ENCODE data around the gene PYGM.

Gene PYGM

DNA sequence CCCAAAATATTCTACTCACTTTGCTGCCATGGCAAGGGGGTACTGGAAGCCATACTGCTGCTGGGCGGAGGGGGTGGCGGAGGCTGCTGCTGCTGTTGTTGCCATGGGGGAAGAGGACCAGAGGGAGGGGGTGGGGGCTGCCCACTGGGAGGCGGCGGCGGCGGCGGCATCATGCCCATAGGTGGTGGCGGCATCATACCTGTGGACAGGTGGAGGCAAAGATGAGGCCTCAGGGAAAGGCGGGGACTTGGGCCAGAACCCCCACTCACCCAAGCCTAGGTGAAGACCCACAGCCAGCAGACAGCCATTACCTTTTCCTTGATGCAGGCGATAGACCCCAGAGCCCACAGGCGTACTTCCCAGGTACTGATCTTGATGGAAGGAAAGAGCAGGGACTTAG is 7.1 kb upstream of the PYGM start:
- no peak for DNase-seq

- no peak for DNase-seq
Observed at GRCh38 chr11:64765851-64766665, 6.3 kb upstream of the PYGM start.

- DNase-seq: no peak
Observed at GRCh38 chr11:64765291-64765850, 5.6 kb upstream of the PYGM start.

- DNase-seq: no peak
Observed at GRCh38 chr11:64764753-64765152, 5.0 kb upstream of the PYGM start.

GRCh38 chr11:64764040-64764611 is 4.4 kb upstream of the PYGM start:
- peak; percentile 74 to 80 for DNase-seq

- DNase-seq: no peak
Observed at GRCh38 chr11:64763526-64764039, 3.8 kb upstream of the PYGM start.

DNA sequence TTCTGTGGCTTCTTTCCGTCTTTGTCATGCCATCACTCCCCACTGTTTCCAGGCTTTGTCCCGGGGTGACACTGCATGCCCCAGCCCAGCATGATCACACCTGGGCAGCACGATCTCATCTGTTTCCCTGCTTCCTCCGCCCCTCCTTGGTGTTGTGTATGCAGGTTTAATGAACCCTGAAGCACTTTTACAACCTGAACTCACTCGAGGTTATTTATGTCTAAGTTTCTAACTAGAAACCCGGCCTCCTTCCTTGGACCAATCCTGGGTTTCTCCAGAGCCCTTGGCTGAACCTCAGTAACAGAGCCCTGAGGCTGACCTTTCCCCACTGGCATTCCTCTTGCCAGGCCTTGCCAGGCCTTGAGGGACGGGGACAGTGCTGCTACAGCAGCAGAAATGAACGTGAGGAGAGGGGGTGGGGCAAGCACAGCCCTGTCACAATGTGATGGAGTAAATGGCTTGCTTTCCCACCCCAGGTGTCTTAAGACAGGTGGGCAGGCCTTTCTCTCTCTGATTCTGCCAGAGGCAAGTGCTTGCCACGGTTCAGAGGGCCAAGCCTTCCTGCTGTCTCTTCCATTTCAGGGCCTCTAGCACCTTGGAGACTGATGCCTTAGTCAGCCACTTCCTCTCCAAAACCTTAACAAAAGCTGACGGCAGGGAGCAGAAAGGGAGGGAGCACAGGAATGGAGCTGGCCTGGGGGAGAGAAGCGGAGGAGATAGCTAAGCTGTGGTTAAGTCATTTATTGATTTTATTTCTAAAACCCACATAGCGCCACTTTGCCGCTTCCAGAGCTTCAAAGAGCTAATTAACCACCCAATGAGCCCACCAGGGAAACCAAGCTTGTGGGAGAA is 3.1 kb upstream of the PYGM start:
- DNase-seq: peak; percentile 40 to 41

GRCh38 chr11:64762277-64762673 is 2.5 kb upstream of the PYGM start:
- peak in 1 of 2 donors; percentile 37 for DNase-seq

GRCh38 chr11:64760759-64761420 is 1.1 kb upstream of the PYGM start:
- DNase-seq: no peak

DNA sequence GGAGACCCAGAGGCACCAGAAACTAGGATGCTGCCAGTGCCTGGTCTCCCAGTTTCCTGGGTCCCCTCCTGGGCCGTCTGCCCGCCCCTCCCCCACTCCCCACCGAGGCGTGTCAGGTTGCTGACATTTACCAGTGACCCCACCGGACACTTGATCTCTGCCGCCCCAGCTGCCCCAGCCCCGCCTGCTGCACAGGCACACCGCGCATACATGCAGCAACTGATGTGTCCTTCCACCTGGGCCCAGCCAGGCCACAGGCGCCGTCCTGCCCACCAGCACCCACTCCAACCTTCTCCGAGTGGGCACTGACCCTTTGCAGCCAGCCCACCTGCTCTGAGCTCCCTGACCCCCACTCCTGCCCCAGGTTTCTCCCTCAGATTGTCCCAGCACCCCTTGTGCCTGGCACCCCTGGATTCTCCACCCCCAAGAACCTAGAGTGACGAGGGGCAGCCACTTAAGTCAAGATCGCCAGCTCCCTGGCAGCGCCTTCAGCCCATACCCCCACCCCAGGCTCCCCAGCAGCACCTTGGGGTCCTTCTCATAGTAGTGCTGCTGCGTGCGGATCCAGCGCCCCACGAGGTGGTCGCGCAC is 548 bp downstream of the PYGM start:
- no peak for DNase-seq

GRCh38 chr11:64758330-64759079 is 1.3 kb downstream of the PYGM start:
- DNase-seq: no peak

DNA sequence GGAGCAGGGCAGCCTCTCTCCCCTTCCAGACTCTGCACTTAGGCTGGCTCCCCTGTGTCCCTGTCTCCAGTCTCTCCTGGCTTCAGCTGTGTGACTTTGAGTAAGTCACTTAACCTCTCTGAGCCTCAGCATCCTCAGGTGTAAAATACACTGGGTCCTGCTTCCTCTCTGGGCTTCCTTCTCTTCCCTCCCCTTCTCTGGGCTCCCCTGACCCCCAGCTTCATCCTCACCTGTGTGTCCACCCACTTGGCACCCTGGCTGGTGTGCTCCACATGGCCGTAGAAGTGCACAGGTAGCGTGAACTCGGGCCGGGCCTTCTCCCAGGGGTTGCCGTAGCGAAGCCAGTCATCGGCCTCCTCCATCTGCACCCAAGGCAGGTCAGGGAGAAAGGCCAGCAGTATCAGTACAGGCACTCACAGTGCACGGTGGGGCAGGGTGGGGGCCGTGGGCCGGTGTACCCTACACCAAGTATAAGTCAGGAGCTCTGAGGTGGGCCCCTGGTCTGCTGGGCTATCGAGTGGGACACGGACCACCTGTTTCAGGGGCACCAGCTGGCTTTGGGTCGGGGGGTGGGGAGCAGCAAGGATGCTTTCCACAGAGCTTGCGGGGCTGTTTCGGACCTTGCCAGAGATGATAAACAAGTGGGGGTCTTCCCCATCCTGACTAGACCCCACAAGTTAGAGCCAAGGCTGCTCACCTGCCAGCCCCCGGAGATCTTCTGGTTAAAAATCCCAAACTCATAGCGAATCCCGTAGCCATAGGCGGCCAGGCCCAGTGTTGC is 2.0 kb downstream of the PYGM start:
- DNase-seq: no peak

- DNase-seq: no peak
Observed at GRCh38 chr11:64755681-64756361, 4.0 kb downstream of the PYGM start.

- no peak for DNase-seq
Observed at GRCh38 chr11:64754919-64755662, 4.7 kb downstream of the PYGM start.

DNA sequence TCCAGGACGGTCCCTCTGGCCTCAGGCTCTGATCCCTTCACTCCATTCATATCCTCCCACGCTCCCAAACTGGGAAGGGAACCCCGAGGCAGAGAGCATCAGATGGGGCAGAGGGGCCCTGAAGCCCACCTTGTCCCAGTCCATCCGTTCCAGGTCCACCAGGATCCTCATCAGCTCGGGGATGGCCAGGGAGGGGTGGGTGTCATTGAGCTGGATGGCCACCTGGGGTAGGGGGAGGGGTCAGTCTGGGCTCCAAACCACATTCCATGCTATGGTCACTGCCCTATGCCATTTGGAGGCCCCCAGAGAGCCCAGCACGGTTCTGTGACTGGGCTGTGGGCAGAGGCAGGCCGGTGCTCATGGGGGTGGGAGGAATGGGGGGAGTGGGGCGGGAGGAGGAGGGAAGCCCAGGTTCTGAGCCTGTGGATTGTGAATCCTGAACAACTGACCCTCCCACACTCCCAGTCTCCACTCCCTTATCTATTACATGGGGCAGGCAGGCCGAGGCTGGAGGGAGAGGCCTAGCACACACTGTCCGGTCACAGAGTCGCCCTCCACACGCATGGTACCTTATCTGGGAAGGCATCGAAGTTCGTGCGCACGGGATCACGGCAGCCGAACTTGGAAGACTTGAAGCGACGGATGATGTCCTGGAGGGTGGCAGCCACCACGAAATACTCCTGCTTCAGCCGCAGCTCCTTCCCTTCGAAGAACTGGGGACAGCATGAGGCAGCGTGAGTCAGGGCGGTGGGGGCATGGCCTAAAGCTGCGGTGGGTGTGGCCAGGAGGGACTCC is 5.5 kb downstream of the PYGM start:
- no peak for DNase-seq

DNA sequence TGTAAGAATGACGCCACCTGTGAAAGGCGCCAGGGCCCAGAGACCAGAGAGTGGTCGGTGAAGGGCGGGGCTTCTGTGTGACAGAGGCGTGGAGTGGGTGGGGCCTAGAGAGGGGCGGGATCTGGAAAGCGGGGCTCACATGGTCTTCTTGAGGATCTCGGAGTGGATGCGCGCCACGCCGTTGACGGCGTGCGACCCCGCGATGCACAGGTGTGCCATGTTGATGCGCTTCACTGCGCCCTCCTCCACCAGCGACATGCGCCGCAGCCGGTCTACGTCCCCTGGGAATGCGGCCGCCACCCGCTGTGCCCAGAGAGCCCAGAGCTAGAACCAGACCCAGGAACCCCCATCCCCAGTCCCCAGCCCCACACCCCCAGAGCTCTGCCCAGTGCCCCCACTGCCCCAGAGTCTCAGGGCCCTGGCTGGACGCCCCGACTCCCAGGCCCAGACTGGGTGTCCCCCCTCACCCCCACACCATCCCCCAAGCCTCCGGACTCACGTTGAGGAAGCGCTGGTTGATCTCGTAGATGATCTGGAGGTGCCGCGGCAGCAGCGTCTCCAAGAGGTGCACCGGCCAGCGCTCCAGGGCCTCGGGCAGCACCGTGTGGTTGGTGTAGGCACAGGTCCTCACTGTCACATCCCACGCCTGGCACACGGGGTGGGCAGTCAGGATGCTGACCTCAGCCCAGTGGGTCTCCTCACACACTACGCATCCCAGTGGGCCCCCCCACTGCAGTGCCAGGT is 6.2 kb downstream of the PYGM start:
- no peak for DNase-seq

DNA sequence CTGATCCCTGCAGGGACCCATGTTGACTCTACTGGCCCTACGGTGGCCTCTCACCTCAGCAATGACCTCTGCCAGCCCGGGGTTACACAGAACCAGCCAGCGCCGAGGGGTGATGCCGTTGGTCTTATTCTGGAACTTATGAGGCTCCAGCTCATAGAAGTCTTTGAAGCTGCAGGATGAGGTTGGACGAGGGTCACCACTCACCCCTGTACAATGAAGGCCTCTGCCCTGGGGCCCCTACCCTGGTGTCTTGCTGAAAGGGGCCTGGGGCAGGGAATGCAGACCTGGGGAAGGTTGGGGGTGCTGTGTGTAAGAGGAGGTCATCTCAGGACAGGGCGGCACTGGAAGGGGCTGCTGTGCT is 6.8 kb downstream of the PYGM start:
- DNase-seq: no peak

Data from CD4-positive, alpha-beta T cell treated with Interleukin-4 for 1 hour (primary cell).